OCI-LY7 (cell line): ENCODE data around the gene PITPNM3. TPM values are rescaled to one million over a fixed set of nuclear protein-coding genes. Genes with fewer than 3 reads are reported as not detected.

ENCODE experiments used
- BruUV-seq: library from RNA; stranded (reverse); fragments of 400-500 nt; replicated peaks from 2 replicates; lab custom pipeline; 2021; lab: Mats Ljungman, UMichigan
- CTCF ChIA-PET: fragments of 300-600 bp; sonication (Branson Sonifier 250); formaldehyde crosslinking; loops from one replicate; lab custom pipeline; 2022; ENCODE audit warnings: antibody characterized with exemption; ENCODE audit not compliant: unreplicated experiment; lab: Charles Lee
- POLR2A ChIA-PET: fragments of 300-600 bp; sonication (Branson Sonifier 250); formaldehyde crosslinking; loops from one replicate; lab custom pipeline; 2022; ENCODE audit warnings: antibody characterized with exemption; lab: Charles Lee
- DNase-seq: peaks from one replicate; pipeline ENCODE4 v3.0.0-alpha.2; 2015; ENCODE audit warnings: low spot score
- H2AFZ ChIP-seq: fragments of 200-600 bp; sonication (generic), shearing (Covaris generic); 2 replicates; pipeline ENCODE4 v1.6.1; 2014; ENCODE audit warnings: mild to moderate bottlenecking, antibody characterized with exemption, low read length, moderate library complexity
- H3K27ac ChIP-seq: fragments of 200-600 bp; sonication (generic); 2 replicates; pipeline ENCODE4 v1.5.1; 2014; ENCODE audit warnings: mixed run types, low read depth, mild to moderate bottlenecking, moderate library complexity, low read length, inconsistent platforms; ENCODE audit not compliant: poor library complexity, severe bottlenecking
- H3K36me3 ChIP-seq: fragments of 200-600 bp; sonication (generic); 2 replicates; pipeline ENCODE4 v1.6.1; 2014; ENCODE audit warnings: mild to moderate bottlenecking, antibody characterized with exemption, low read length, moderate library complexity, mixed read lengths; ENCODE audit not compliant: insufficient read depth
- H3K4me1 ChIP-seq: fragments of 200-600 bp; sonication (generic); 2 replicates; pipeline ENCODE4 v1.5.1; 2014; ENCODE audit warnings: mild to moderate bottlenecking, low read length; ENCODE audit not compliant: insufficient read depth, poor library complexity, severe bottlenecking
- H3K4me2 ChIP-seq: fragments of 200-600 bp; sonication (generic); 2 replicates; pipeline ENCODE4 v1.6.1; 2014; ENCODE audit warnings: mild to moderate bottlenecking, low read length
- H3K4me3 ChIP-seq: fragments of 200-600 bp; sonication (generic); 2 replicates; pipeline ENCODE4 v1.5.1; 2014; ENCODE audit warnings: mild to moderate bottlenecking, low read depth, low read length; ENCODE audit not compliant: poor library complexity, severe bottlenecking
- H3K79me2 ChIP-seq: fragments of 200-600 bp; sonication (generic); 2 replicates; pipeline ENCODE4 v1.6.1; 2016; ENCODE audit warnings: low read depth, mild to moderate bottlenecking, low read length, moderate library complexity, mixed read lengths; ENCODE audit not compliant: insufficient read depth
- H3K9me2 ChIP-seq: fragments of 200-600 bp; sonication (generic); 2 replicates; pipeline ENCODE4 v1.6.1; 2016; ENCODE audit warnings: mild to moderate bottlenecking, low read length, mixed read lengths; ENCODE audit not compliant: insufficient read depth
- H3K9me3 ChIP-seq: fragments of 200-600 bp; sonication (generic); 2 replicates; pipeline ENCODE4 v1.6.1; 2014; ENCODE audit warnings: mild to moderate bottlenecking, mixed run types, low read length, mixed read lengths
- H4K20me1 ChIP-seq: fragments of 200-600 bp; sonication (generic); 2 replicates; pipeline ENCODE4 v1.6.1; 2014; ENCODE audit warnings: mild to moderate bottlenecking, antibody characterized with exemption, low read length, moderate library complexity, mixed read lengths; ENCODE audit not compliant: insufficient read depth
- EZH2phosphoT487 ChIP-seq: fragments of 200-600 bp; sonication (generic); IDR thresholded peaks from 2 replicates; pipeline ENCODE4 v1.6.1; 2018; ENCODE audit warnings: low read depth, borderline replicate concordance, mild to moderate bottlenecking, mixed run types, antibody characterized with exemption, low read length, moderate library complexity, mixed read lengths
- intact Hi-C: fragments of 100-400 bp; cut with micrococcal nuclease; formaldehyde crosslinking; loops from one replicate; pipeline ENCODE4 v1.10.0; 2022; ENCODE audit not compliant: unreplicated experiment
- total RNA-seq, 2 experiments: library from RNA; depleted of rRNA in 1 of 2; stranded (reverse); fragments of >200 nt in 1 of 2; shearing (Covaris generic) in 1 of 2; gene quantifications; 2 replicates each; pipeline ENCODE4 v1.2.3, GENCODE V29; 2014 to 2022
- TF ChIP-seq, protein P1 (sequence below): fragments of 200-600 bp; sonication (generic); conservative IDR thresholded peaks from 2 replicates; pipeline ENCODE4 v1.5.1; 2014; ENCODE audit warnings: mild to moderate bottlenecking, antibody characterized with exemption, low read length, moderate library complexity, mixed read lengths

Gene PITPNM3
- total RNA-seq, 2 experiments from 2014 or later: 0.76 to 1.6 TPM

DNA sequence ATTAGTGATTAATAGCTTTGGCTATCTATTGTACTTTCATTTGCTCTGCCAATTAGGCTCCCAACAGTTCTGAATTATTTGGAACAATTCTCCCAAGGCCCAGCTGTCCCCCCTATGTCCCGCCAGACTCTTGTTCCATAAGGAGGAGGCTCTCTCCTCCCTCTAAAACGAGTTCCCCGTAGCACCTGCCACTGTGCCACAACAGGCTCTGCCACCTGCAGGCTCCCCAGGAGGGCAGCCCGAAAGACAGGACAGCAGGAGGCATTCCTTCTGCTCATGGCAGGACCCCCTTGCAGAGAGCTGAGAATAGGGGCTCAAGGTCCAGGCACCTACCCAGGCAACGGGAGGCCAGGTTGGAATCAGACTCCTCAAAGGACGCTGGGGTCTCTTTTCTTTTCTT is 9.0 kb downstream of the PITPNM3 start:
- TF ChIP-seq EZH2phosphoT487: no peak
- TF ChIP-seq, protein P1, sequence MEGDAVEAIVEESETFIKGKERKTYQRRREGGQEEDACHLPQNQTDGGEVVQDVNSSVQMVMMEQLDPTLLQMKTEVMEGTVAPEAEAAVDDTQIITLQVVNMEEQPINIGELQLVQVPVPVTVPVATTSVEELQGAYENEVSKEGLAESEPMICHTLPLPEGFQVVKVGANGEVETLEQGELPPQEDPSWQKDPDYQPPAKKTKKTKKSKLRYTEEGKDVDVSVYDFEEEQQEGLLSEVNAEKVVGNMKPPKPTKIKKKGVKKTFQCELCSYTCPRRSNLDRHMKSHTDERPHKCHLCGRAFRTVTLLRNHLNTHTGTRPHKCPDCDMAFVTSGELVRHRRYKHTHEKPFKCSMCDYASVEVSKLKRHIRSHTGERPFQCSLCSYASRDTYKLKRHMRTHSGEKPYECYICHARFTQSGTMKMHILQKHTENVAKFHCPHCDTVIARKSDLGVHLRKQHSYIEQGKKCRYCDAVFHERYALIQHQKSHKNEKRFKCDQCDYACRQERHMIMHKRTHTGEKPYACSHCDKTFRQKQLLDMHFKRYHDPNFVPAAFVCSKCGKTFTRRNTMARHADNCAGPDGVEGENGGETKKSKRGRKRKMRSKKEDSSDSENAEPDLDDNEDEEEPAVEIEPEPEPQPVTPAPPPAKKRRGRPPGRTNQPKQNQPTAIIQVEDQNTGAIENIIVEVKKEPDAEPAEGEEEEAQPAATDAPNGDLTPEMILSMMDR: no peak
- ChIA-PET POLR2A (no interaction called here), CTCF (no interaction called here)
- no peak overlapping the region for H3K4me3 ChIP-seq
- H3K27ac ChIP-seq: no peak overlapping the region
- no peak overlapping the region for H2AFZ ChIP-seq
- no peaks in the 10 kb centered on the region for H3K79me2 ChIP-seq
- H3K9me2 ChIP-seq: no peaks in the 10 kb centered on the region
- H3K9me3 ChIP-seq: no peaks in the 10 kb centered on the region
- no peaks in the 10 kb centered on the region for H4K20me1 ChIP-seq
- no TSS peak for BruUV-seq
- intact Hi-C loops: no loop called here
- H3K4me2 ChIP-seq: no peak overlapping the region
- peaks cover 11% of the 10 kb centered on the region for H3K4me1 ChIP-seq
- DNase-seq: no peak
- H3K36me3 ChIP-seq: no peaks in the 10 kb centered on the region

DNA sequence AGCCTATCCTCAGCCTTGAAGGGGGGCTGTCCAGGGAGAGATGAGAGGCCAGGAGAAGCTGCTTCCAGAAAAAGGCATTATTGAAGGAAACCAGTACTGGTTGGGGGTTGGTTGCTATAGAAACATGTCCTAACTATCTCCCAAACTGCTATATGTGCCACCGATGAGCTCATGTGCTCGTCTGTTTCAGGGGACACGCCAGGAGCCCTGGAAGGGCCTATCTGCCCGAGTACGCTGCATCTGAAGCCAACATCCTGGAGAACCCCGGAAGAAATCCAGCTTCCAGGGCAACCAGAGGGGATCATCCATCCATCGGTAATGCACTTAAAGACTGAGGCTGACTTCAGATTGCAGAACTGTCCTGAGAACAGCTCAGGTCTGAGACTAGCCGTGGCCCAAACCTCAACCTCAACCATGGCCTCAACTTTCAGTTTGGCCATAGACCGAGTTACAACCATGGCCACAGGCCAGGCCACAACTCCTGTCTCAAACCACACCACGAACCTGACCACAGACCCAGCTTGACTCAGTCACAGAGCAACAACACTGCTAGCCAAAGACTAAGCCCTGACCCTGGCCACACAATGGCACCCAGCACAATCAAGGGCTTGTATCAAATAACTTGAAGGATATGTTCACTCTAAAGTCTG is 10.2 kb downstream of the PITPNM3 start:
- H4K20me1 ChIP-seq: no peaks in the 10 kb centered on the region
- no peaks in the 10 kb centered on the region for H3K9me2 ChIP-seq
- no peak overlapping the region for H3K4me3 ChIP-seq
- CTCF ChIA-PET: no interaction called here
- POLR2A ChIA-PET: interaction anchor here (0.6 kb wide), 1 partner anchor 101 kb away, joined by 3 read pairs; no protein-coding TSS in a partner anchor
- DNase-seq: no peak
- no peak for TF ChIP-seq EZH2phosphoT487
- TF ChIP-seq, protein P1: no peak
- H3K9me3 ChIP-seq: no peaks in the 10 kb centered on the region
- H2AFZ ChIP-seq: no peak overlapping the region
- peaks cover 11% of the 10 kb centered on the region for H3K4me1 ChIP-seq
- BruUV-seq: no TSS peak
- H3K27ac ChIP-seq: no peak overlapping the region
- intact Hi-C loops: no loop called here
- H3K79me2 ChIP-seq: no peaks in the 10 kb centered on the region
- H3K4me2 ChIP-seq: no peak overlapping the region
- H3K36me3 ChIP-seq: no peaks in the 10 kb centered on the region

DNA sequence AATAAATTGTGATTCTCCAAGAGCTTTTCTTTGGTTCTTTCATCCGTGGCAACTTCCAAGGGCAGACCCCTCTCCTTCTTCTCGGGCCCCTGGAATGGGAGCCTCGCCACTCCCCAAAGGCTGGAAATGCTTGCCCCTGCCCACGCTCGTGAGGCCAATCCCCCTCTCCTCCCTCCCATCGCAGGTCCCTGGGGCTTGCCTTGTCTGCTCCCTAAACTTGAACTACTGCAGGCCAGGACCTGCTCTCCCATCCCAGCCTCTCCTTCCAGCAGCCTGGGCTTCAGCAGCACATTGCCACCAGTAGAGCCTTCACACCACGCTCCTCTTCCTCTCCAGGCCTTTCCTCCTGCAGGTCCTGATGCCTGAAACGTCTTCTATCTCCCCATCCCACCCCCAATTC is 11.1 kb downstream of the PITPNM3 start:
- intact Hi-C loops: no loop called here
- H3K79me2 ChIP-seq: no peaks in the 10 kb centered on the region
- no peaks in the 10 kb centered on the region for H4K20me1 ChIP-seq
- no peaks in the 10 kb centered on the region for H3K36me3 ChIP-seq
- ChIA-PET POLR2A (no interaction called here), CTCF (no interaction called here)
- peaks cover 11% of the 10 kb centered on the region for H3K4me1 ChIP-seq
- no peaks in the 10 kb centered on the region for H3K9me2 ChIP-seq
- TF ChIP-seq EZH2phosphoT487: no peak
- TF ChIP-seq, protein P1: no peak
- H3K4me2 ChIP-seq: no peak overlapping the region
- H3K9me3 ChIP-seq: no peaks in the 10 kb centered on the region
- H3K4me3 ChIP-seq: no peak overlapping the region
- H3K27ac ChIP-seq: no peak overlapping the region
- BruUV-seq: no TSS peak
- no peak overlapping the region for H2AFZ ChIP-seq
- DNase-seq: no peak
